Central memory CD4-positive, alpha-beta T cell (primary cell): Measurements from ENCODE around the gene ATP11C.
"Not testable (repeated sequence)": the region's sequence is repeated elsewhere in the genome, so short reads cannot be mapped to it uniquely, and the experiment has no call there.

Experiments
- DNase-seq: peaks from one replicate; pipeline ENCODE4 v3.0.0; 2022

The ATP11C gene

GRCh38 chrX:139924069-139924695 lies 8.7 kb downstream of the ATP11C start:
- no peak for DNase-seq

GRCh38 chrX:139921142-139921541 lies 11.7 kb downstream of the ATP11C start:
- not testable (repeated sequence) for DNase-seq

GRCh38 chrX:139920316-139920715 lies 12.5 kb downstream of the ATP11C start:
- DNase-seq: no peak

GRCh38 chrX:139914421-139914820 lies 18.4 kb downstream of the ATP11C start:
- DNase-seq: no peak

GRCh38 chrX:139909712-139910111 lies 23.1 kb downstream of the ATP11C start:
- DNase-seq: no peak

GRCh38 chrX:139907078-139907477 lies 25.8 kb downstream of the ATP11C start:
- no peak for DNase-seq

GRCh38 chrX:139905743-139906142 lies 27.1 kb downstream of the ATP11C start:
- DNase-seq: no peak

- DNase-seq: no peak
Measured at GRCh38 chrX:139905051-139905450, 27.8 kb downstream of the ATP11C start.

GRCh38 chrX:139903210-139903609 lies 29.6 kb downstream of the ATP11C start:
- DNase-seq: no peak

GRCh38 chrX:139902559-139902958 lies 30.3 kb downstream of the ATP11C start:
- DNase-seq: no peak

GRCh38 chrX:139898334-139898733 lies 34.5 kb downstream of the ATP11C start:
- no peak for DNase-seq

GRCh38 chrX:139892512-139892911 lies 40.3 kb downstream of the ATP11C start:
- DNase-seq: no peak

- no peak for DNase-seq
Measured at GRCh38 chrX:139890991-139891700, 41.7 kb downstream of the ATP11C start.

GRCh38 chrX:139889760-139890159 lies 43.1 kb downstream of the ATP11C start:
- DNase-seq: no peak

GRCh38 chrX:139883984-139884383 lies 48.9 kb downstream of the ATP11C start:
- no peak for DNase-seq

- DNase-seq: no peak
Measured at GRCh38 chrX:139882299-139882698, 50.6 kb downstream of the ATP11C start.

- no peak for DNase-seq
Measured at GRCh38 chrX:139881572-139881971, 51.3 kb downstream of the ATP11C start.

- DNase-seq: no peak
Measured at GRCh38 chrX:139881130-139881529, 51.7 kb downstream of the ATP11C start.

GRCh38 chrX:139877710-139878414 lies 55.0 kb downstream of the ATP11C start:
- DNase-seq: no peak

GRCh38 chrX:139875841-139876240 lies 57.0 kb downstream of the ATP11C start:
- DNase-seq: no peak

- no peak for DNase-seq
Measured at GRCh38 chrX:139869796-139870195, 63.1 kb downstream of the ATP11C start.

GRCh38 chrX:139864640-139865039 lies 68.2 kb downstream of the ATP11C start:
- no peak for DNase-seq

GRCh38 chrX:139862208-139862607 lies 70.6 kb downstream of the ATP11C start:
- DNase-seq: no peak

GRCh38 chrX:139856826-139857225 lies 76.0 kb downstream of the ATP11C start:
- not testable (repeated sequence) for DNase-seq
